Peyer's patch (tissue), 4 donors: ENCODE results near the gene TRAF6.

ENCODE experiments used
- POLR2A ChIP-seq, 2 donors: fragments of 450-650 bp; IDR thresholded peaks; one replicate each; pipeline ENCODE4 v1.5.1; 2017; ENCODE audit warnings: antibody characterized with exemption in 2 of 2, mild to moderate bottlenecking in 2 of 2, moderate library complexity in 2 of 2
- TF ChIP-seq, protein P1 (sequence below), 6 experiments: fragments of 450-650 bp in 4 of 6; fragments of 200-600 bp in 2 of 6; sonication (generic) in 1 of 6; IDR thresholded peaks; one replicate each; pipeline ENCODE4 v1.5.1; 2017 to 2019; ENCODE audit warnings: antibody characterized with exemption in 6 of 6, mild to moderate bottlenecking in 3 of 6, moderate library complexity in 1 of 6

DNA sequence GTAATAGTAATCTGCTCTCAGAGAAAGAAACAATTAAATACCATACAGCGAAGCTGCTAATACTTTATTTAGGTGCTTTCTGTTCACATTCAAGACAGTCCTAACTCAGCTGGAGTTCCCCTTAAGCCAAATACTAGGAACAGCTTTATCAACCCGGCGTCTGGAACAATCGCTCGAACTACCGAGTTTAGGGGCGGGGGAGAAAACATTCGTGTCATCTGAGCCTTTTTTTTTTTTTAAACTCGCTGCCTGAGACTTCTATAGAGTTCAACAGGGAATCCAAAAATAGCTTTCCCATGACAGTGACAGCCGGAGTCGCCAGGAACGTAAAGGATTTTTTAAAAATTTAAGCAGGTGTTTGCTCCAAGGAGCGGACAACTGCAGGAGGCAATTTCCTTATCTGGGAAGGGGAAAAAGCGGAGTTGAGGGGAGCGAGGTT lies 852 bp downstream of the TRAF6 start:
- TF ChIP-seq, protein P1, sequence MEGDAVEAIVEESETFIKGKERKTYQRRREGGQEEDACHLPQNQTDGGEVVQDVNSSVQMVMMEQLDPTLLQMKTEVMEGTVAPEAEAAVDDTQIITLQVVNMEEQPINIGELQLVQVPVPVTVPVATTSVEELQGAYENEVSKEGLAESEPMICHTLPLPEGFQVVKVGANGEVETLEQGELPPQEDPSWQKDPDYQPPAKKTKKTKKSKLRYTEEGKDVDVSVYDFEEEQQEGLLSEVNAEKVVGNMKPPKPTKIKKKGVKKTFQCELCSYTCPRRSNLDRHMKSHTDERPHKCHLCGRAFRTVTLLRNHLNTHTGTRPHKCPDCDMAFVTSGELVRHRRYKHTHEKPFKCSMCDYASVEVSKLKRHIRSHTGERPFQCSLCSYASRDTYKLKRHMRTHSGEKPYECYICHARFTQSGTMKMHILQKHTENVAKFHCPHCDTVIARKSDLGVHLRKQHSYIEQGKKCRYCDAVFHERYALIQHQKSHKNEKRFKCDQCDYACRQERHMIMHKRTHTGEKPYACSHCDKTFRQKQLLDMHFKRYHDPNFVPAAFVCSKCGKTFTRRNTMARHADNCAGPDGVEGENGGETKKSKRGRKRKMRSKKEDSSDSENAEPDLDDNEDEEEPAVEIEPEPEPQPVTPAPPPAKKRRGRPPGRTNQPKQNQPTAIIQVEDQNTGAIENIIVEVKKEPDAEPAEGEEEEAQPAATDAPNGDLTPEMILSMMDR (IDR thresholded peaks at IDR 0.05) = no peak
- no peak for TF ChIP-seq POLR2A (IDR thresholded peaks at IDR 0.05)
